Stimulated activated naive B cell treated with anti-CD40 and anti-IgM and Interleukin-4, amounts not matched to agents 10 μg/mL and 1 μg/mL and 100 μg/mL, for 72 hours (primary cell): ENCODE data around the gene KRT31.
"Not testable (repeated sequence)": the region's sequence is repeated elsewhere in the genome, so short reads cannot be mapped to it uniquely, and the experiment has no call there.

Experiments
- ATAC-seq, 2 donors: fragments of 150-1000 bp; cut with Tn5 transposase; replicated peaks; 2 replicates each; pipeline ENCODE4 v1.10.0; 2021; ENCODE audit warnings: moderate library complexity in 1 of 2
- DNase-seq: peaks from one replicate; pipeline ENCODE4 v3.0.0; 2021
- H3K27ac Mint-ChIP-seq: one replicate; pipeline ENCODE4 v1.8.0; 2022; ENCODE audit warnings: mild to moderate bottlenecking, mixed read lengths
- H3K27me3 Mint-ChIP-seq, 2 donors: one replicate each; pipeline ENCODE4 v1.8.0; 2022; ENCODE audit warnings: mixed read lengths in 2 of 2
- H3K36me3 Mint-ChIP-seq, 2 donors: one replicate each; pipeline ENCODE4 v1.8.0; 2022; ENCODE audit warnings: mixed read lengths in 2 of 2, mild to moderate bottlenecking in 1 of 2
- H3K4me1 Mint-ChIP-seq, 2 donors: one replicate each; pipeline ENCODE4 v1.8.0; 2022; ENCODE audit warnings: mixed read lengths in 2 of 2, mild to moderate bottlenecking in 1 of 2
- H3K4me3 Mint-ChIP-seq, 2 donors: one replicate each; pipeline ENCODE4 v1.8.0; 2022; ENCODE audit warnings: mild to moderate bottlenecking in 2 of 2, mixed read lengths in 2 of 2, moderate library complexity in 1 of 2
- H3K9me3 Mint-ChIP-seq, 2 donors: one replicate each; pipeline ENCODE4 v1.8.0; 2022; ENCODE audit warnings: mixed read lengths in 2 of 2, mild to moderate bottlenecking in 1 of 2

KRT31 gene

DNA sequence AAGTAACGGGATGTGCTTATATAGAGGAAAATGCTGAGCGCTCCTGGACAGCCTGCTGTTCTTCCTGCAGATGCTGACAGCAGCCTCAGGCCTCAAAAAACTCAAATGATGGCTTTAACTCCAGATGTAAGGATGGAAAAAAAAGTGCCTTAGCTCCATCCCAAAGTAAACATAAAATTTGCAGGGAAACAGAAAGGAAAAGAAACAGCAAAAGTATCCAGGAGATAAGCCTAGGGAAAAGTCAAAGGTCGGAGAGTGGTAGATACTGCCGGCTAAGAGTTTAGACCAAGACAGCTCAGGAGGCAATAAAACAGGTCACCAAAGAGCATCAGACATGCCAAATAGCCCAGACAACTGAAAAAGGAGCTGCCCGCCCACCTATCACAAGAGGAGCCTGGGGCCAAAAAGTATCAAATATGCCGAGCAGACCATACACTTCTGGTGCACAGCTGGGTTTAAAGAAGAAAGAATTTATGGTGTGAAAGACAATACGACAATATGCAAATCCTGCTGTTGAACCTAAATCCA, 6.9 kb downstream of the KRT31 start:
- peaks cover 38 to 49% of the 10 kb centered on the region in 2 donors for H3K27me3 Mint-ChIP-seq
- H3K4me1 Mint-ChIP-seq: no peaks in the 10 kb centered on the region
- DNase-seq (no peak), ATAC-seq (no peak)
- peaks cover 3 to 5% of the 10 kb centered on the region in 2 donors for H3K36me3 Mint-ChIP-seq
- H3K27ac Mint-ChIP-seq: no peak overlapping the region
- H3K4me3 Mint-ChIP-seq: no peak overlapping the region
- peaks cover 12 to 13% of the 10 kb centered on the region in 2 donors for H3K9me3 Mint-ChIP-seq

DNA sequence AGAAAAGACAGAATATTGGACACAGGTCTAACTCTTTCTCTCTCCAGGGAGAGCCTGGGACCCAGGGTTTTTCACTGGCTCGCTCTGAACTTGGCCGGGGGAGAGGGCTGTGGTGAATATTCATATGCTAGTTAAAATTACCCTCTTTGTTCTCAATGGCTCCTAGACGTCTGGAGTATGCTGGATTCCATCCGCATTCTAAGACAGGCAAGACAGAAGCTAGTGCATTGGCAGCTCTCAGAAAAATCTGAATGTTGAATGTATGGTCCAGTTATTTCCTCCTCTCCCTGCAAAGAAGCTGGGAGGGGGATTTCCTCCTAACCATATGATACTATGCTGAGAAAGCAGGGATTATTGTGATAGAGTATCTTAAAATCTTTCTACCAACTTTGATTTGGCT, 9.7 kb downstream of the KRT31 start:
- Mint-ChIP-seq H3K4me3 (no peak overlapping the region), H3K4me1 (no peaks in the 10 kb centered on the region), H3K9me3 (peaks cover 12 to 13% of the 10 kb centered on the region in 2 donors), H3K27me3 (peaks cover 26 to 39% of the 10 kb centered on the region in 2 donors), H3K27ac (no peak overlapping the region), H3K36me3 (peaks cover 3 to 5% of the 10 kb centered on the region in 2 donors)
- DNase-seq (no peak), ATAC-seq (no peak)

DNA sequence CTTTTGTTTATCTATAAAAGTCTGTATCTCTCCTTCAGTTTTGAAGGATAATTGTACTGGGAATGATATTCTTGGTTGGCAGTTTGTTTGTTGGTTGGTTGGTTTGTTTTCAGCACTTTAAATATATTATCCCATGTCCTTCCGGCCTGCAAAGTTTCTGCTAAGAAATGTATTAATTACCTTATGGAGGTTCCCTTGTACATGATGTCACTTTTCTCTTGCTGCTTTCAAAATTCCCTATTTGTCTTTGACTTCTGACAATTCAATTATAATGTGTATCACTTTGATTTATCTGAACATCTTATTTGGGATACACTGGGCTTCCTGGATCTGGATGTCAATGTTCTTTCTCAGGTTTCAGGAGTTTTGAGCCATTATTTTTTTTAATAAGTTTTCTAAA, 11.2 kb downstream of the KRT31 start:
- Mint-ChIP-seq H3K36me3 (peaks cover 3 to 5% of the 10 kb centered on the region in 2 donors), H3K9me3 (peaks cover 12 to 13% of the 10 kb centered on the region in 2 donors), H3K27ac (no peak overlapping the region), H3K4me1 (no peaks in the 10 kb centered on the region), H3K4me3 (no peak overlapping the region), H3K27me3 (peaks cover 27 to 42% of the 10 kb centered on the region in 2 donors)
- no peak for ATAC-seq
- no peak for DNase-seq

DNA sequence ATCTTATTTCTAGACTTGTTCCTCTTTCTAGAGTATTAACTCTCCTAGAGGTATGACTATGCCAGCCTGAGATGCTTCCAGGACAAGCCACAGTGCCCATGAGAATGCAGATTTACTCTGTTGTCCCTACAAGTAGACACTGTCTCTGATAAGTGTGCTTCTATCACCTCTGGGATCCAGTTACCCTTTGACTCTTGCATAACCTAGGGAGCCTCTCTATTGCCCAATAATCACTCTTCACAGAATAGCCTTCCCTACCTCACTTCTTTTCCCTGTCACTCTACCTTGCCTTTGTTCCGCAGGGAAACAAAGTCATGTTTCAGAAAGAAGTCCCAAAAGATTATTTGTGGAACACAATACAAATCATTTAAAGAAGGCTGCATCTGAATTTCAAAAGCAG, 13.7 kb downstream of the KRT31 start:
- H3K9me3 Mint-ChIP-seq: peaks cover 11 to 13% of the 10 kb centered on the region in 2 donors
- no peak overlapping the region for H3K4me3 Mint-ChIP-seq
- no peak overlapping the region for H3K27ac Mint-ChIP-seq
- peaks cover 3 to 5% of the 10 kb centered on the region in 2 donors for H3K36me3 Mint-ChIP-seq
- H3K27me3 Mint-ChIP-seq: peaks cover 31 to 38% of the 10 kb centered on the region in 2 donors
- no peak for DNase-seq
- no peaks in the 10 kb centered on the region for H3K4me1 Mint-ChIP-seq
- ATAC-seq: no peak

DNA sequence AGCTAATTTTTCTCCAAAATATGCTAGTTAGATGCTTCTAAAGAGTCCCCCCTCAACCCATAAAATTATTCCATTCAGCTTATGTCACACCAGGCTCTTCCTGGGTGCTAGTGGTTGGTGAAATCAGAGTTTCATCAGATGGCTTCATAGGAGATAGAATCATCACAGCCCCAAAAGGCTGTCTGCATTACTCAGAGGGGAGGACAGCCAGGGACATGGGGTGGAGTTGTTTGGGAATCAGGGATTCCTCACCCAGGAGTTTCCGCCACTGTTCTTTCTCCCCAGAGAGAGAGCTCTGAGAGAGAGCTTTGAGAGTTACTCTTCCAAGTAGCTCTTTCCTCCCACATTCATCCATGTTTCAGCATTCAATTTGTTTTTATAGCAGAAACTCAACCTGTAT, 15.0 kb downstream of the KRT31 start:
- peaks cover 31 to 34% of the 10 kb centered on the region in 2 donors for H3K27me3 Mint-ChIP-seq
- ATAC-seq: no peak
- no peak overlapping the region for H3K27ac Mint-ChIP-seq
- no peak overlapping the region for H3K4me3 Mint-ChIP-seq
- H3K36me3 Mint-ChIP-seq: peaks cover 3 to 5% of the 10 kb centered on the region in 2 donors
- peaks cover 8 to 10% of the 10 kb centered on the region in 2 donors for H3K9me3 Mint-ChIP-seq
- DNase-seq: no peak
- H3K4me1 Mint-ChIP-seq: no peaks in the 10 kb centered on the region

DNA sequence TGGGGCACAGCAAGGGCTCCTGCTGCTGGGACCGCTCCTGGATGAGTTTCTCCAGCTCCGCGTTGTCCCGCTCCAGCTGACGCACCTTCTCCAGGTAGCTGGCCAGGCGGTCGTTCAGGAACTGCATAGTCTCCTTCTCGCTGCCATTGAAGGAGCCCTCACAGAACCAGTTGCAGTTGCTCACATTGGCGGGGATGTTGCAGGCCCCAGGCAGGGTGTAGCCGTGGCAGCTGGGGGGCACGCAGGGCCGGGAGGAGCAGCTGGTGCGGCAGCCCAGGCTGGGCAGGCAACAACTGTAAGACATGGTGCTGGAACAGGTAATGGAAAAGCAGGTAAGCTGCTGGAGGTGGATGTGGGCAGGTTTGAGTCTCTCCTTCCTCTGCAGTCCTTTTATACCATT, 15.5 kb downstream of the KRT31 start, which contains the start of gene KRT34:
KRT34 (minus strand) TSS at position 364 of the 400 bp plus-strand sequence; CDS start at position 304, 60 bp downstream.
- DNase-seq, H3K4me1 Mint-ChIP-seq, H3K9me3 Mint-ChIP-seq, H3K4me3 Mint-ChIP-seq, ATAC-seq, H3K27ac Mint-ChIP-seq, H3K36me3 Mint-ChIP-seq: not testable (repeated sequence)
- peaks cover 33 to 36% of the 10 kb centered on the region in 2 donors for H3K27me3 Mint-ChIP-seq

DNA sequence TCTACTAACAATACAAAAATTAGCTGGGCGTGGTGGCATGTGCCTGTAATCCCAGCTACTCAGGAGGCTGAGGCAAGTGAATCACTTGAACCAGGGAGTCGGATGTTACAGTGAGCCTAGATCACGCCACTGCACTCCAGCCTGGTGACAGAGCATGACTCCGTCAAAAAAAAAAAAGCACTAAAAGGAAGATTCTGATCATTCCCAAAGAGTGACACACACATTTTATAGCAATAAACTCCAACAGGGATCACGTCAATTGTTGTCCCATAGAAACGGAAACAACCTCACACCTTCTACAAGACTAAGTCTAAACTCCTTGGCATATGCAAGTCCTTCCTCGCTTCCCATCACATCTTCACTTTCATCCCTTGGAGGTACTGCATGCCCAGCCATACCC, 17.3 kb downstream of the KRT31 start:
- not testable (repeated sequence) for H3K4me3 Mint-ChIP-seq, ATAC-seq, H3K36me3 Mint-ChIP-seq, H3K27ac Mint-ChIP-seq, H3K4me1 Mint-ChIP-seq, H3K9me3 Mint-ChIP-seq, DNase-seq
- peaks cover 39 to 41% of the 10 kb centered on the region in 2 donors for H3K27me3 Mint-ChIP-seq

DNA sequence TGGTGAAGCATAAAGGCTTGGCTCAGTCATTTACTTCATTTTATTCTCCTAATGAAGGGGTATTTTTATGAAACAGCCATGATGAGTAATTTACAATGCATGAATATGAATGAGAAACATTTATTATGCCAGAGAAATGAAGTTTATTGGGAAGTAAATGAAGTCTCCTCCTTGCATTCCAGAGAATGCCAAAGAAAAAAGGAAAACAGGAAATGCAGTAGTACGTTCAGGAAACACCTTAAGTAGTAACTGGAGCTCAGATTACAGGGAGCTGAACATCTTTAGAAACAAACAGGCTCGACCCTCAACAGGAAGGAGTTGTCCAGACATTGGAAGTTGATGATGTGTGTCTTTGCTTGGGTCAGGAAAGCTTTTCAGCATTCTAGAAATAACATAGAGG, 19.9 kb downstream of the KRT31 start:
- no peaks in the 10 kb centered on the region for H3K4me1 Mint-ChIP-seq
- no peak for DNase-seq
- H3K27me3 Mint-ChIP-seq: peaks cover 44 to 47% of the 10 kb centered on the region in 2 donors
- H3K36me3 Mint-ChIP-seq: no peaks in the 10 kb centered on the region
- H3K27ac Mint-ChIP-seq: no peak overlapping the region
- peaks cover 5 to 9% of the 10 kb centered on the region in 2 donors for H3K9me3 Mint-ChIP-seq
- H3K4me3 Mint-ChIP-seq: no peak overlapping the region
- ATAC-seq: no peak

DNA sequence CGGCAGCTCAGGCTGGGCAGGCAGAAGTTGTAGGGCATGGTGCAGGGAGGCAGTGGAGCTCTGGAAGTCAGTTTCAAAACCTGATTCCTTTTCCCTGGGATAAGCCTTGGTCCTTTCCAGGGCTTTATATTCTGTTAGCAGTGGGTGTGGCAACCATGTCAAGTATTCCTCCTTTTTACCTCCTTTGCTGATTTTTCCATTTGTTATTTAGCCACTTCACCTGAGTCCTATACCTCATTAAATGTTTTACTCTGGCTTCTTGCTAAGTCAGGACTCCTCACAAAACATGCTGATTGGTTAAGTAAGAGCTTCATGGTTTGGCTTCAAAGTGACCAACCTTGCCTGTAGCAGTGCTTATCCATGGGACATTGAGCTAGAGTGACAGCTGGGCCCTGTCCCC, 27.7 kb downstream of the KRT31 start, which contains the start of gene KRT33B:
KRT33B (minus strand) TSS at position 101 of the 400 bp plus-strand sequence; CDS start at position 38, 63 bp downstream.
- no peak for DNase-seq
- H3K27ac Mint-ChIP-seq: no peak within 1 kb of the TSS
- no peak for ATAC-seq
- no peaks in the 10 kb centered on the region for H3K36me3 Mint-ChIP-seq
- H3K4me1 Mint-ChIP-seq: peaks cover 0 to 3% of the 10 kb centered on the region in 2 donors
- H3K27me3 Mint-ChIP-seq: peaks cover 28 to 29% of the 10 kb centered on the region in 2 donors
- H3K4me3 Mint-ChIP-seq: no peak within 1 kb of the TSS
- H3K9me3 Mint-ChIP-seq: peaks cover 3 to 5% of the 10 kb centered on the region in 2 donors

DNA sequence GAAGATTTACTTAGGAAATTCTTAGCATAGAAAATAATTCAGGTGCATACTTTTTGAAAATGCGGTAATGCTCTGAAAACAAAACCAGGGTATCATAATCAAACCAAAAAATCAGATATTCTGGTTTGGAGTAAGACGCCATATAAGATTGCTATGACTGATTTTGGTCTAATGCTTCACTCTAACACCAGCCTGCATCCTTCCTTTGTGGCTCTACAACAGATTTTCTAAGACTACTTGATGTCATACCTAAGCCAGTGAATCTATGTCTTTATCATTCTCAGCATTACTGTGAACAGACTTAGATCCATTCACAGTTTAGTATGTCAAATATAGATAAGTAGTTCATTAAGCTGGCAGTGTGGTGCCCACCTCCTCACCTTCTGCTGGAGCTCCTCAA, 28.4 kb downstream of the KRT31 start:
- H3K27me3 Mint-ChIP-seq: peaks cover 22 to 23% of the 10 kb centered on the region in 2 donors
- no peak overlapping the region for H3K27ac Mint-ChIP-seq
- H3K36me3 Mint-ChIP-seq: no peaks in the 10 kb centered on the region
- ATAC-seq (no peak), DNase-seq (no peak)
- H3K4me3 Mint-ChIP-seq: no peak overlapping the region
- H3K4me1 Mint-ChIP-seq: peaks cover 0 to 3% of the 10 kb centered on the region in 2 donors
- no peaks in the 10 kb centered on the region for H3K9me3 Mint-ChIP-seq

DNA sequence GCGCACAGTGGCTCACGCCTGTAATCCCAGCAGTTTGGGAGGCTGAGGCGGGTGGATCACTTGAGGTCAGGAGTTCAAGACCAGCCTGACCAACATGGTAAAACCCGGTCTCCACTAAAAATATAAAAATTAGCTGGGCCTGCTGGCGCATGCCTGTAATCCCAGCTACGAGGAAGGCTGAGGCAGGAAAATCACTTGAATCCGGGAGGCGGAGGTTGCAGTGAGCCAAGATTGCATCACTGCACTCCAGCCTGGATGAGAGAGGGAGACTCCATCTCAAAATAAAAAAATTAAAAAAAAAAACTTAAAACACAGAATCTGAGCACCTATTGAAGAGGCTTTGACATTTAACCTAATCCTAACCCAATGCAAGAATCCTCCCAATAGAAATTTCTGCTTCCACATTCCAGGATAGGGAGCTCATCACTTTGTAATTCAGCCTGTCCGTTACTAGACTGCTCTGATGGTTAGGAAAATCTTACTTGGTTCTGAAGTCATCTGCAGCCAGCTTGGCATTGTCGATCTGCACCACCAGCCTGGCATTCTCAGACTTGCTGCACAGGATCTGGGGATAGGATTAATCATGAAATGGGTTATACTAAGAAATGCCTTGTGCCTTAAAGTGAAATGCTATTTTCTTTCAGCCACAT, 29.9 kb downstream of the KRT31 start:
- H3K4me3 Mint-ChIP-seq: no peak overlapping the region
- DNase-seq (no peak), ATAC-seq (no peak)
- H3K27ac Mint-ChIP-seq: no peak overlapping the region
- H3K36me3 Mint-ChIP-seq: no peaks in the 10 kb centered on the region
- H3K9me3 Mint-ChIP-seq: no peaks in the 10 kb centered on the region
- peaks cover 17 to 22% of the 10 kb centered on the region in 2 donors for H3K27me3 Mint-ChIP-seq
- peaks cover 0 to 3% of the 10 kb centered on the region in 2 donors for H3K4me1 Mint-ChIP-seq

DNA sequence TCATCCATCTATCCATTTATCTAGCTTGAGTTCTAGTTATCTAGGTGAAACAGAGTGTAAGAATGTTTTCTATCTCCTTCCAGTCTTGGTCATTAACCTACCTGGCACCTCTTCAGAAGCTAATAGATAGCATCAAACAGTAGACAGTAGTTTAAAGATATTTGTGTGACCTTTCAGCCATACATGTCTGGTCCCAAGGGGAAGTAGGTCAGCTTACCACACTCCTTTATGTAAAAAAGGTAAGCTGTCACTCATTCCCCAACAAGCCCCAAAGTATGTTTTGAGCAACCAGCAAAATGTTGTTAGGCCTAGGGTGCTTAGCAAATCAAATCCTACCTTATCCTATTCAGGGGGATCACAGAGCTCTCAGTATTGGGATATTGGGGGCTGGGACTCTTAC, 31.3 kb downstream of the KRT31 start:
- H3K27me3 Mint-ChIP-seq: peaks cover 28 to 31% of the 10 kb centered on the region in 2 donors
- no peaks in the 10 kb centered on the region for H3K36me3 Mint-ChIP-seq
- DNase-seq (no peak), ATAC-seq (peak; percentile 69 to 75)
- H3K4me1 Mint-ChIP-seq: peaks cover 0 to 3% of the 10 kb centered on the region in 2 donors
- no peak overlapping the region for H3K4me3 Mint-ChIP-seq
- H3K9me3 Mint-ChIP-seq: no peaks in the 10 kb centered on the region
- no peak overlapping the region for H3K27ac Mint-ChIP-seq

DNA sequence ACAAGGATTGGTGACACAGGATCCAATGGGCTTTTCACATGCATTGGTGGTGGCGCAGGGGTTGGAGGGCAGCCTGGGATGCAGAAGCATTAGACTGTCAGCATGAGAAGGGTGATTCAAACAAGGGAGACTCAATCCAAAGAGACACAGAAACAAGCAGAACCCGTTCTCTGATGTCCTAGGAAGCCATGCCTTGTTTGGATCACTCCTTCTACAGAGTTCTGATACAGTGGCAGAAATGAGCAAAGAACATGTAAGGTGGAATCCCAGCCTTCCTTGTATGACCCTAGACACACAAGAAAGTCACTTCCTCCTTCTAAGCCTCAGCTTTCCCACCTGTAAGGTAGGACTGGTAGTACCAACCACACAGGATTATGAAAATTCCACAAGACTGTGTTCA, 33.5 kb downstream of the KRT31 start:
- Mint-ChIP-seq H3K4me1 (peaks cover 0 to 3% of the 10 kb centered on the region in 2 donors), H3K36me3 (no peaks in the 10 kb centered on the region), H3K9me3 (peaks cover 0 to 2% of the 10 kb centered on the region in 2 donors), H3K27me3 (peaks cover 24 to 26% of the 10 kb centered on the region in 2 donors), H3K27ac (no peak overlapping the region), H3K4me3 (no peak overlapping the region)
- no peak for ATAC-seq
- DNase-seq: no peak

DNA sequence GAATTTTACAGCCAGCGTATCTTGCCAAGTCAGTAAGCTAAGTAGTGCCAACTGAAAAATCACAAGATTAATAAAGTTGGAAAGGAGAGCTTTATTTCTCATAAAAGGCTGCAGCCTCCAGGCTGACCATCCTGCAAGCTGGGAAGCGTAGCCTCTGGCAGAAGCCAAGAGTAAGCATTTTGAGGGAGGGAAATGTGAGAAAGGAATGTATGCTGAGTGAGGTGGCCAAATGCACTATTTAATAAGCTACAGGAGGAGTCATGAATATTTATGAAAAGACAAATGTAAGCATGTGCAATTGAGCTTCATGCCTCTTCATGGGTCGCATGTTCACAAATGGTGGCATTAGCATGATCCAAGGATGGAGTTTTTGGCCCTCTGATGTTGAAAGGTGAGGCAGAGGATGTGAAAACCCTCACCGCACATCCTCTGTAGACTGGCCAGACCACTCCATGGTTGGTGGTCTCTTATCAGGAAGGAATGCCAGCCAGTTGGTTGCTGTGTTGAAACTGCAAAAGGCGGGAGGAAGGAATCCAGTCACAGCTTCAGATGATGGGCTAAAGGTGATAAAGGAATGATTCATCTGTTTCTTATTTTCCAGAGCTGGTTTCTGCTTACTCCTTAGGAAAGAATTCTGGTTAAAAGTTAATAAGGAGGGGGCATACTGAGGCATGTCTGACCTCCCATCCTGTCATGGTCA, 37.0 kb downstream of the KRT31 start:
- ATAC-seq (no peak), DNase-seq (no peak)
- Mint-ChIP-seq H3K4me3 (no peak overlapping the region), H3K9me3 (peaks cover 0 to 2% of the 10 kb centered on the region in 2 donors), H3K36me3 (no peaks in the 10 kb centered on the region), H3K27me3 (peaks cover 20 to 49% of the 10 kb centered on the region in 2 donors), H3K27ac (no peak overlapping the region), H3K4me1 (no peaks in the 10 kb centered on the region)
